ENCODE results near the gene RHBDD3. TPM values are rescaled to one million over a fixed set of nuclear protein-coding genes. Genes with fewer than 3 reads are reported as not detected.

Gene RHBDD3
- total and polyA plus RNA-seq, 2 of the 8 experiments (the other 6 are each of a cell fraction or from before 2014, with no cell fraction given): 72.1 to 117 TPM

DNA sequence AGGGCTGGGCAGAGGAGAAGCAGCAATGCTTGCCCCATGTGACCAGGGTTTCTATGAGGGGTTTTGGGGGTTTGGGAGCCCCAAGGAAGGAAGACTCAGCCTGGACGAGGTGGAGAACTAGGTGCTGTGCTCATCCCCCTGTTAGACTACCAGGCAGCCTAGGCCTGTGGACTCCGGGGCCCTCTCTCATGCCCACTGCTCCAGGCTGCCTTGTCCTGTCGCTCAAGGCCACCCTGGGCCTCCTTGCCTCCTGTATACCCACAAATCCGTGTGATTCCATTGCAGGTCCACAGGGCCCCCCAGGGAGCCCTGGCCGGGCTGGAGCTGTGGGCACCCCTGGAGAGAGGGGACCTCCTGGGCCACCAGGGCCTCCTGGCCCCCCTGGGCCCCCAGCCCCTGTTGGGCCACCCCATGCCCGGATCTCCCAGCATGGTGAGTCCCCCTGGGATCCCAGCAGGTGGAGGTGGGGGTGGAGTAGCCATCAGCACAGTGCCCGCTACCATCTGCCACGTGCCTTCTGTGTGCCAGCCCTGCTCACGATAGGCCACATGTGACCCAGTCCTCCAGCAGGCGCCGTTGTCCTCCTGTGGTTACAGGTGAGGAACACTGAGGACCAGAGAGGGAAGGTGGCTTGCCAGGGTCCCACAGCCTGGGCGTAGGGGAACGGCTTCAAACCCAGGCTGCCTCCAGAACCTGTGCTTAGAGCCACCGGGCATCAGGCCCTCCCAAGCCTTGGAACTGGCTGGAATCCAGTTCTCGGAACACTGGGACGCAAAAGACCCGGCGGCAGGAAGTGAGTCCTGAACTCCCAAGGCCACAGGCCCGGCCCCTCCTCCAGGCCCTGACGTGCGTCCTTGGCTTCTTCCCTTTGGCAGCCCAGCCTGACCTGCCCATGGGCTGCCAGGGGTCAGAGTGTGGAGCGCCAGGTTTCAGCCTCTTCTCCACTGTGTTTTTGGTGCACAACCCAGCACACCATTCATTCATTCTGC lies 35.5 kb downstream of the RHBDD3 start:
- H3K23me2 ChIP-seq (ENCODE audit: low read depth, low read length): no peaks in the 10 kb centered on the region
- H3K4ac ChIP-seq (replicated peaks; ENCODE audit: insufficient read length, low read depth, low read length): no peak overlapping the region
- no peak overlapping the region for H3K23ac ChIP-seq (ENCODE audit: insufficient read length)
- H3K9me3 ChIP-seq (ENCODE audit: insufficient read depth in 2 of 2, low read depth in 1 of 2, low read length in 1 of 2): peaks cover 3 to 4% of the 10 kb centered on the region in 2 experiments; a peak in 1 of 4 replicates
- H3K14ac ChIP-seq (ENCODE audit: insufficient read length): no peak overlapping the region
- no peak overlapping the region for H2BK5ac ChIP-seq (ENCODE audit: low read depth, low read length)
- no peak overlapping the region for H2BK120ac ChIP-seq (replicated peaks; ENCODE audit: low read depth, low read length)
- no peak overlapping the region for H2AK5ac ChIP-seq (ENCODE audit: low read depth, low read length)
- H2BK12ac ChIP-seq (ENCODE audit: low read depth, low read length): no peak overlapping the region
- no peaks in the 10 kb centered on the region for H4K20me1 ChIP-seq (replicated peaks in 1 of 2; ENCODE audit: control insufficient read depth in 1 of 2, insufficient read depth in 2 of 2, low read length in 2 of 2)
- no peak overlapping the region for H2AFZ ChIP-seq (ENCODE audit: low read length)
- no peak overlapping the region for H3K4me2 ChIP-seq (ENCODE audit: insufficient read depth in 1 of 2, low read depth in 2 of 2, low read length in 2 of 2)
- H3K56ac ChIP-seq (replicated peaks; ENCODE audit: insufficient read length, low read depth, low read length): no peak overlapping the region
- no peak overlapping the region for H4K91ac ChIP-seq (replicated peaks; ENCODE audit: insufficient read length, low read length)
- H2BK20ac ChIP-seq (ENCODE audit: low read length): no peak overlapping the region
- no peak overlapping the region for H3K9ac ChIP-seq (replicated peaks in 1 of 4; ENCODE audit: extremely low read depth in 1 of 4, low read depth in 3 of 4, low read length in 3 of 4)
- FAIRE-seq (no peak), DNase-seq (ENCODE audit: low read depth in 1 of 2, low spot score in 2 of 2) (no peak)
- no peaks in the 10 kb centered on the region for H3K27me3 ChIP-seq (replicated peaks in 1 of 4; ENCODE audit: control insufficient read depth in 3 of 4, extremely low read depth in 1 of 4, insufficient read depth in 3 of 4, low read length in 3 of 4)
- H4K8ac ChIP-seq (ENCODE audit: extremely low read depth, insufficient read depth, low read length): peak overlapping the region; percentile 75
- H3K79me1 ChIP-seq (ENCODE audit: low read depth, low read length): no peaks in the 10 kb centered on the region
- H4K5ac ChIP-seq (ENCODE audit: insufficient read length, low read depth, low read length): no peak overlapping the region
- H3K18ac ChIP-seq (ENCODE audit: extremely low read depth, low read length): no peak overlapping the region
- no peaks in the 10 kb centered on the region; a peak in 1 of 7 replicates for H3K4me1 ChIP-seq (replicated peaks in 1 of 4; ENCODE audit: control insufficient read depth in 3 of 4, insufficient read depth in 4 of 4, low read length in 3 of 4)
- H3K79me2 ChIP-seq (ENCODE audit: control insufficient read depth in 1 of 2, insufficient read depth in 2 of 2, low read length in 2 of 2): no peaks in the 10 kb centered on the region
- H3K36me3 ChIP-seq (ENCODE audit: control insufficient read depth in 2 of 4, insufficient read depth in 4 of 4, low read length in 3 of 4): no peaks in the 10 kb centered on the region
- WGBS, 2 experiments (ENCODE audit: extremely low coverage in 1 of 2, insufficient coverage in 1 of 2, insufficient read length in 1 of 2, insufficient replicate concordance in 2 of 2, low coverage in 1 of 2, low lambda C conversion rate in 2 of 2, missing lambda C conversion rate in 1 of 2): 83% methylated on average over 22 of the region's 22 CpGs; no CpG with 5 or more reads in 1 of the 2 experiments
- no peak overlapping the region for H3K4me3 ChIP-seq (ENCODE audit: extremely low read depth in 1 of 4, insufficient read depth in 2 of 4, low read depth in 3 of 4, low read length in 4 of 4)
- CTCF ChIA-PET (ENCODE audit: partially characterized antibody): interaction anchor here (1.1 to 5.7 kb wide), 5 partner anchors 13 to 30 kb away, joined by 3 to 39 read pairs (median 5); no protein-coding TSS in a partner anchor
- POLR2A ChIA-PET (ENCODE audit: partially characterized antibody): interaction anchor here (0.6 to 1.1 kb wide), 3 partner anchors 14 to 27 kb away, joined by 3 to 6 read pairs (median 3); partner anchors contain the start of gene EMID1
- H2BK15ac ChIP-seq (ENCODE audit: low read length): no peak overlapping the region
- no peak overlapping the region for H3K27ac ChIP-seq (ENCODE audit: low read depth, low read length)
- TF ChIP-seq NRF1 (IDR thresholded peaks at IDR 0.05; ENCODE audit: low read depth, low read length) (no peak), SP2 (IDR thresholded peaks at IDR 0.05; ENCODE audit: low read length) (no peak), EGR1 (IDR thresholded peaks at IDR 0.05; ENCODE audit: borderline replicate concordance, low read depth, low read length) (no peak), TCF12 (IDR thresholded peaks at IDR 0.05; ENCODE audit: low read depth, low read length) (no peak), TAF1 (IDR thresholded peaks at IDR 0.05; ENCODE audit: low read depth, low read length) (no peak)
